ENCODE measurements around the gene NRDC. TPM values are rescaled to one million over a fixed set of nuclear protein-coding genes. Genes with fewer than 3 reads are reported as not detected.

NRDC gene
- total RNA-seq = 69.0 and 82.6 TPM in 2 replicates

GRCh38 chr1:51878616-51879336 lies at the start of gene NRDC:
NRDC (minus strand) TSS chr1:51878727; CDS start chr1:51878615, 112 bp downstream.

Other genes with a start within 250 kb of the NRDC start
- 1.7 and 9.6 TPM in 2 replicates for gene RAB3B, start 112.0 kb upstream of the NRDC start, total RNA-seq
- 9.1 and 11.6 TPM in 2 replicates for gene KTI12, start 155.1 kb upstream of the NRDC start, total RNA-seq
- gene TXNDC12, start 176.5 kb upstream of the NRDC start, total RNA-seq = 17.7 and 18.3 TPM in 2 replicates
- 16.1 and 26.5 TPM in 2 replicates for gene BTF3L4, start 177.6 kb upstream of the NRDC start, total RNA-seq

All from bronchial smooth muscle cell (primary cell).